ENCODE measurements around the gene UNC5A. TPM values are rescaled to one million over a fixed set of nuclear protein-coding genes. Genes with fewer than 3 reads are reported as not detected.

The UNC5A gene
- total and polyA plus RNA-seq, 3 donors from 2014 or later: 1.7 to 2.0 (median 1.8) TPM

GRCh38 chr5:176902102-176902814, 91.9 kb downstream of the UNC5A start:
- DNase-seq: no peak
- intact Hi-C loops (cut with DNase I; ENCODE audit: low total_unique reads): no loop called here
- 82 to 90% methylated on average over 6 of the region's 6 CpGs for WGBS, 2 donors
- no peaks in the 10 kb centered on the region for H3K9me3 ChIP-seq
- no peak overlapping the region for H3K27ac ChIP-seq
- H3K36me3 ChIP-seq (ENCODE audit: low read depth, missing control alignments): no peaks in the 10 kb centered on the region
- no peaks in the 10 kb centered on the region for H3K4me1 ChIP-seq
- TF ChIP-seq POLR2A (IDR thresholded peaks at IDR 0.05): no peak
- TF ChIP-seq, protein P1, sequence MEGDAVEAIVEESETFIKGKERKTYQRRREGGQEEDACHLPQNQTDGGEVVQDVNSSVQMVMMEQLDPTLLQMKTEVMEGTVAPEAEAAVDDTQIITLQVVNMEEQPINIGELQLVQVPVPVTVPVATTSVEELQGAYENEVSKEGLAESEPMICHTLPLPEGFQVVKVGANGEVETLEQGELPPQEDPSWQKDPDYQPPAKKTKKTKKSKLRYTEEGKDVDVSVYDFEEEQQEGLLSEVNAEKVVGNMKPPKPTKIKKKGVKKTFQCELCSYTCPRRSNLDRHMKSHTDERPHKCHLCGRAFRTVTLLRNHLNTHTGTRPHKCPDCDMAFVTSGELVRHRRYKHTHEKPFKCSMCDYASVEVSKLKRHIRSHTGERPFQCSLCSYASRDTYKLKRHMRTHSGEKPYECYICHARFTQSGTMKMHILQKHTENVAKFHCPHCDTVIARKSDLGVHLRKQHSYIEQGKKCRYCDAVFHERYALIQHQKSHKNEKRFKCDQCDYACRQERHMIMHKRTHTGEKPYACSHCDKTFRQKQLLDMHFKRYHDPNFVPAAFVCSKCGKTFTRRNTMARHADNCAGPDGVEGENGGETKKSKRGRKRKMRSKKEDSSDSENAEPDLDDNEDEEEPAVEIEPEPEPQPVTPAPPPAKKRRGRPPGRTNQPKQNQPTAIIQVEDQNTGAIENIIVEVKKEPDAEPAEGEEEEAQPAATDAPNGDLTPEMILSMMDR (IDR thresholded peaks at IDR 0.05): no peak
- no peak overlapping the region for H3K4me3 ChIP-seq
- H3K27me3 ChIP-seq: no peaks in the 10 kb centered on the region

DNA sequence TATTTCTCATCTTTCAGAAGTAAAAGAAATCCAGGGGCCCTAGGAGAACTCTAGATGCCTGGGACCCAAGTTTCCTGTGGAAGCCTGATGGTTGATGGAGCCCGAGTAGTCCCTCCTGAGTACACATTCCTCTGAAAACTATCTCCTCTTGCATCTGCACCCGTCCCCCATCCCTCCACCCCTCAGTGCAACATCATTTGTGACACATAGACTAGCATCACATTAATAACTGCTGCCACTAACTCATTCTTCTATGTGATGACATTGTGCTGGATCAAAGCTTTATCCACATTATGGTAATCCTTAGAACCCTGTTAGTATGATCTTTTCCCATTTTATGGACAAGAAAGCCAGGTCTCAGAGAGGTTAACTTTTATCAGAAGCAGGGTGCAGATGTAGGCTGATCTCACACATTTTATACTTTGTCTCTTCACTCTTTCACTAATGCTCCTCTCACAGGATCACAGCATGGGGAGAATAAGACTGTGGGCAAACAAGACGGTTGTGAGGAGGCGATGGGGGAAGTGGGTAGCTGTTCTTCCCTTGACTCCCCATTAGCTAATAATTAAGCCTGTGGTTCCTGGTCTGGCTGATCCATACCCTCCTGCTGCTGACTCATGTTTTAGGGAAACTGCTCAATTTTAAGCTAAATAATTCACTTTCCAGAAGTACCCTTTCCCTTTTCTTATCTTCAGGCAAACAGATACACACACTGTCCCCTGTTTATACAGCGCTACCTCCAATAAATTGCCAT, 92.7 kb downstream of the UNC5A start:
- no peaks in the 10 kb centered on the region for H3K36me3 ChIP-seq (ENCODE audit: low read depth, missing control alignments)
- DNase-seq: no peak
- no peak overlapping the region for H3K27ac ChIP-seq
- WGBS, 2 donors: 88 to 89% methylated on average over 5 of the region's 5 CpGs
- H3K9me3 ChIP-seq: no peaks in the 10 kb centered on the region
- intact Hi-C loops (cut with DNase I; ENCODE audit: low total_unique reads): no loop called here
- H3K27me3 ChIP-seq: no peaks in the 10 kb centered on the region
- TF ChIP-seq, protein P1 (IDR thresholded peaks at IDR 0.05): no peak
- no peak for TF ChIP-seq POLR2A (IDR thresholded peaks at IDR 0.05)
- H3K4me1 ChIP-seq: no peaks in the 10 kb centered on the region
- H3K4me3 ChIP-seq: no peak overlapping the region

DNA sequence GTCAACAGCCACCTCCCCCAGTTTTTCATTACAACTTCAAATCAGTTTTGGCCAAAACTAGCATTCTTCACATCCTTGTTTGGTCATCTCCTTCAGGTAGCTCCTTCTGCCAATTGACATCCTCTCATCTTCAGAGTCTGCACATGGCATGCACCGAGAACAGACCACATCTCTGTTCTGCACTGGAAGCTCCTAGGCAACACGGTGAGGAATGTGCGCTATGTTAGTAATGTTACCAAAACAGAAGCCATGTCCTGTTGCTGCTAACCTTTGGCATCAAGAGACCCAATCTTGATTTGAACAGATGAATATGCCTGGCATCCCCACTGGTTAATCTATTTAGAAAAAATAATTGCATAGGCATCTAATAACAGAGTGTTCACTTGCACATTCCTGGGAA, 93.9 kb downstream of the UNC5A start:
- no peaks in the 10 kb centered on the region for H3K9me3 ChIP-seq
- intact Hi-C loops (cut with DNase I; ENCODE audit: low total_unique reads): no loop called here
- TF ChIP-seq POLR2A (IDR thresholded peaks at IDR 0.05): no peak
- TF ChIP-seq, protein P1 (IDR thresholded peaks at IDR 0.05): no peak
- H3K4me3 ChIP-seq: no peak overlapping the region
- DNase-seq: no peak
- H3K4me1 ChIP-seq: no peaks in the 10 kb centered on the region
- H3K27me3 ChIP-seq: no peaks in the 10 kb centered on the region
- no peak overlapping the region for H3K27ac ChIP-seq
- no peaks in the 10 kb centered on the region for H3K36me3 ChIP-seq (ENCODE audit: low read depth, missing control alignments)
- 84 to 89% methylated on average over 3 of the region's 3 CpGs for WGBS, 2 donors

DNA sequence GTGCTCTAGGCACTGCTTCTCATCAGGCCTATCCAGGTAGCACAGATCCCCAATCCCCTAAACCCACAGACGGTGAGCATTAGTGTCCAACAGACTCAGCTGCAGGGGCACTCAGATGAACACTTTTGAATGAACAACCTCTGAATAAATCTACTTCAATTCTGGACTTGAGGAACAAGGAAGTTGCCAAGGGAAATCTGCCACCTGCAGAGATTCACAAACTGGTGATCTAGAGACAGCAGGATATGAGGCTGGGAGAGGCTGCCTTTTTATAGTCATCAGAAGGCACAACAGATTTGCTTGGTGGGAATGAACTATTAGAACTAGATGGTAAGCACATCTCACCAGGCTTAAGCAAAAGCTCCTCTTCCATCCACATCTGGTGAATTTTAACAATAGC, 95.8 kb downstream of the UNC5A start:
- TF ChIP-seq, protein P1 (IDR thresholded peaks at IDR 0.05): no peak
- TF ChIP-seq POLR2A (IDR thresholded peaks at IDR 0.05): no peak
- Histone ChIP-seq H3K36me3 (ENCODE audit: low read depth, missing control alignments) (no peaks in the 10 kb centered on the region), H3K9me3 (no peaks in the 10 kb centered on the region), H3K27me3 (no peaks in the 10 kb centered on the region), H3K4me3 (no peak overlapping the region), H3K27ac (no peak overlapping the region), H3K4me1 (no peaks in the 10 kb centered on the region)
- intact Hi-C loops (cut with DNase I; ENCODE audit: low total_unique reads): no loop called here
- WGBS, 2 donors: 83 to 100% methylated on average over 1 of the region's 1 CpG
- DNase-seq: no peak

Measured in testis (tissue), 3 donors.